B cell (primary cell): ENCODE measurements around the gene CXCL16.

Source experiments
- CTCF ChIP-seq: fragments of 200-600 bp; IDR thresholded peaks from one replicate; pipeline ENCODE4 v1.8.0; 2022; ENCODE audit warnings: antibody characterized with exemption, mild to moderate bottlenecking
- EZH2 ChIP-seq: IDR thresholded peaks from 2 replicates; pipeline ENCODE4 v1.6.1; 2012; ENCODE audit warnings: borderline replicate concordance, low read depth, mild to moderate bottlenecking, moderate library complexity, low read length; ENCODE audit not compliant: insufficient read depth, poor library complexity, severe bottlenecking

GRCh38 chr17:4741544-4741943 lies 1.8 kb upstream of the CXCL16 start:
- TF ChIP-seq CTCF, result no peak
- TF ChIP-seq EZH2, result no peak
